ENCODE measurements around the gene CLPX. TPM values are rescaled to one million over a fixed set of nuclear protein-coding genes. Genes with fewer than 3 reads are reported as not detected.
"Not testable (repeated sequence)": the region's sequence is repeated elsewhere in the genome, so short reads cannot be mapped to it uniquely, and the experiment has no call there.

Gene CLPX
- total RNA-seq, 2 donors from 2014 or later: 41.8 to 62.0 TPM

DNA sequence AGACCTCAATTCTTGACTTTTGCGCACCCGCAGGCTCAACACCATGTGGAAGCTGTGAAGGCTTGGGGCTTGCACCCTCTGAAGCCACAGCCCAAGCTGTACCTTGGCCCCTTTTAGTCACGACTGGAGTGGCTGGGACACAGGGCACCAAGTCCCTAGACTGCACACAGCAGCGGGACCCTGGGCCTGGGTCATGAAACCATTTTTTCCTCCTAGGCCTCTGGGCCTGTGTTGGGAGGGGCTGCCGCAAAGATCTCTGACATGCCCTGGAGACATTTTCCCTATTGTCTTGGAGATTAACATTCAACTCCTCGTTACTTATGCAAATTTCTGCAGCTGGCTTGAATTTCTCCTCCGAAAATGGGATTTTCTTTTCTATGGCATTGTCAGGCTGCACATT is 48.1 kb downstream of the CLPX start:
- H3K9ac ChIP-seq (ENCODE audit: low read depth in 2 of 2, low read length in 2 of 2); H3K27ac ChIP-seq; H3K27me3 ChIP-seq; H3K9me3 ChIP-seq; DNase-seq; H3K36me3 ChIP-seq; intact Hi-C loops (cut with DNase I); H3K4me1 ChIP-seq; H3K4me3 ChIP-seq: not testable (repeated sequence)

DNA sequence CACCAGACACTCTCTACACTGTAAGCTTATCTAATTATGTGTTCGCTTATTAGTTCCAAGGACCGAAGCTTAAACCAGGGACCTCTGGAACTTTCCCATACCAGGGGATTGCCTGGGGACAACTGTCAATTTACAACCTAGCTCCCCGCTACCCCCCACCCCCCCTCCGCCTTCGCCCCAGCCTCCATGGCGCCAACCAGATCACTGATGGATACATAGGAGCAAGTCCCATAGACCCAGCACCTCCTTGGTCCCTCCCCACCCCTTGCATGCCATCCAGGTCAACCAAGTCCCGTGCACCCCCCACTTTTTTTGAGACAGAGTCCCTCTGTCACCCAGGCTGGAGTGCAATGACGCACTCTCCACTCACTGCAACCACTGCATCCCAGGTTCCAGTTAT is 50.6 kb downstream of the CLPX start:
- H3K9me3 ChIP-seq: no peaks in the 10 kb centered on the region
- no peak overlapping the region for H3K27ac ChIP-seq
- no peak overlapping the region for H3K9ac ChIP-seq (ENCODE audit: low read depth in 2 of 2, low read length in 2 of 2)
- no peak overlapping the region for H3K4me3 ChIP-seq
- TF ChIP-seq, protein P1, sequence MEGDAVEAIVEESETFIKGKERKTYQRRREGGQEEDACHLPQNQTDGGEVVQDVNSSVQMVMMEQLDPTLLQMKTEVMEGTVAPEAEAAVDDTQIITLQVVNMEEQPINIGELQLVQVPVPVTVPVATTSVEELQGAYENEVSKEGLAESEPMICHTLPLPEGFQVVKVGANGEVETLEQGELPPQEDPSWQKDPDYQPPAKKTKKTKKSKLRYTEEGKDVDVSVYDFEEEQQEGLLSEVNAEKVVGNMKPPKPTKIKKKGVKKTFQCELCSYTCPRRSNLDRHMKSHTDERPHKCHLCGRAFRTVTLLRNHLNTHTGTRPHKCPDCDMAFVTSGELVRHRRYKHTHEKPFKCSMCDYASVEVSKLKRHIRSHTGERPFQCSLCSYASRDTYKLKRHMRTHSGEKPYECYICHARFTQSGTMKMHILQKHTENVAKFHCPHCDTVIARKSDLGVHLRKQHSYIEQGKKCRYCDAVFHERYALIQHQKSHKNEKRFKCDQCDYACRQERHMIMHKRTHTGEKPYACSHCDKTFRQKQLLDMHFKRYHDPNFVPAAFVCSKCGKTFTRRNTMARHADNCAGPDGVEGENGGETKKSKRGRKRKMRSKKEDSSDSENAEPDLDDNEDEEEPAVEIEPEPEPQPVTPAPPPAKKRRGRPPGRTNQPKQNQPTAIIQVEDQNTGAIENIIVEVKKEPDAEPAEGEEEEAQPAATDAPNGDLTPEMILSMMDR (IDR thresholded peaks at IDR 0.05): no peak
- intact Hi-C loops (cut with DNase I): no loop called here
- DNase-seq: no peak
- no peaks in the 10 kb centered on the region for H3K36me3 ChIP-seq
- no peaks in the 10 kb centered on the region for H3K27me3 ChIP-seq
- H3K4me1 ChIP-seq: no peaks in the 10 kb centered on the region

DNA sequence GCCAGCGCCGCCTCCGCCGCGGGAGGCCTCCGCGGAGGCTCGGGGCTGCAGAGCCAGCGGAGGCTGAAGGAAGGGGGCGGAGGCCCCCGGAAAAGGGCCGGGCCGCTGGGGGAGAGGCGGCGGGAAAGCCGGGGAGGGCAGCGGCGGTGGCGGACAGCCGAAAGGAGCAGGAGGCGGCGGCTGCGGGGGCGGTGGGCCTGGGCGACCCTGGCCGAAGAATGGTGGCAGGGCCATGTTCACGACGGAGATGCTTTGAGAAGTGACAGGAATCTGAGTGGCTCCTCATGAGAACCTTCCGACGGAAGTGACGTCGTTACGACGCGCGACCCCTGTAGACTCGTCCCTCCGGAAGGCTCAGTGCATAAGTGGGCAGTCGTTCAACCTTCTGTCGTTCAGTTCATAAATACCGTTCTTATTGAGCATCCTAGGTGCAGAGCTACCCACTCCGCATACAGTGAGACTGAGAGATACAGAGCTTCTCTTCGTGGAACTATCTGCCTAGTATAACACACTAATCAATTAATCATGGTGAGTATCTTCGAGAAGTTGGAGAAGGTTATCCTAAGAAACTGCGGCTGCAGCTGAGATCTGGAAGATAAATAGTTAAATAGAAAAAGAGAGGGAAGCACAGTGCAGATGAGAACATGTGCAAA is 51.5 kb downstream of the CLPX start, which contains the start of gene PDCD7:
Gene PDCD7 (minus strand): TSS at position 261 of the 653 bp plus-strand sequence. CDS start 27 bp downstream, at position 234.
- Histone ChIP-seq H3K4me3 (peak within 1 kb of the TSS; percentile 83), H3K4me1 (no peaks in the 10 kb centered on the region), H3K36me3 (no peaks in the 10 kb centered on the region), H3K27me3 (no peaks in the 10 kb centered on the region), H3K9me3 (no peaks in the 10 kb centered on the region), H3K9ac (ENCODE audit: low read depth in 2 of 2, low read length in 2 of 2) (peak within 1 kb of the TSS; percentile 81 to 89), H3K27ac (peak within 1 kb of the TSS; percentile 83)
- TF ChIP-seq, protein P1 (IDR thresholded peaks at IDR 0.05): no peak
- DNase-seq: peak; percentile 91
- intact Hi-C loops (cut with DNase I): no loop called here

DNA sequence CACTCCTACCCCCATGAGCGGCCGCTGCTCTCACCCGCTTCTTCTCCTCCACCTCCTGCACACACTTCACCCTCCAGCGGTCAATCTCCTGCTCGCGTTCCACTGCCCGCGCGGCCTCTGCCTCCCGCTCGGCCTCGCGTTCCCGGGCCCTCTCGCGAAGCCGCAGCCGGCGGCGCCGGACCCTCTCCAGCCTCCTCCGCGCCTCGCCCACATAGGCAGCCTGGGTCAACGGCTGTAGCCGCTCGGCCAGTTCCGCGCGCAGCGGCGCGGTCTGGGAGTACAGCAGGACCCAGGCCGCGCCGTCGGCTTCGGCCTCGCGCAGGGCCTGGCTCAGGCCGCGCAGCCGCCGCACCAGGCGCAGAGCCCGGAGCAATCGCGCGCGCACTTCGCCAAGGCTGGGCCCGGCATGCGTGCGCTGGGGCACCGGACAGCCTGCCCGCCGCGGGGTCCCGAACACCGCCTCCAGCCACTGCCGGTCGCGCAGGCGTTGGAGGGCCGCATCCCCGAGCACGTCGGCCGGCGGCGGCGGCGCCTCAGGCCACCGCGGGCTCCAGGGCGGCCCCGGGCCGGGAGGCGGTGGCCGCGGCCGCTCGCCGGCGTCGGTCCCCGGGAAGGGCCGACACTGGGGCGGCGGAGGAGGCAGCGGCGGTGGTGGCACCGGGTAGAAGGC is 52.1 kb downstream of the CLPX start:
- Histone ChIP-seq H3K27me3 (no peaks in the 10 kb centered on the region), H3K4me3 (peak overlapping the region; percentile 83), H3K4me1 (no peaks in the 10 kb centered on the region), H3K9ac (ENCODE audit: low read depth in 2 of 2, low read length in 2 of 2) (peak overlapping the region; percentile 81 to 89), H3K9me3 (no peaks in the 10 kb centered on the region), H3K27ac (peak overlapping the region; percentile 83), H3K36me3 (peaks cover 4% of the 10 kb centered on the region)
- DNase-seq: peak; percentile 32
- TF ChIP-seq, protein P1 (IDR thresholded peaks at IDR 0.05): no peak
- intact Hi-C loops (cut with DNase I): no loop called here

DNA sequence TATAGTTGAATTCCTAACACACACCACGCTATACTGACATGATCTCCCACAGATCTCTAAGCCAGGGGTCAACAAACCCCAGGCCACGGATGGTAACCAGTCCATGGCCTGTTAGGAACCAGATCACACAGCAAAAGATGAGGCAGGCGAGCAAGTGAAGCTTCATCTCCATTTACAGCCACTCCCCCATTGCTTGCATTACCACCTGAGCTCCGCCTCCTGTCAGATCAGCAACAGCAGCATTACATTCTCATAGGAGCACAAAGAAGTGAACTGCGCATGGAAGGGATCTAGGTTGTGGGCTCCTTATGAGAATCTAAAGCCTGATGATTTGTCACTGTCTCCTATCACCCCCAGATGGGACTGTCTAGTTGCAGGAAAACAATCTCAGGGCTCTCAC is 54.2 kb downstream of the CLPX start:
- no peak overlapping the region for H3K4me3 ChIP-seq
- no peak overlapping the region for H3K27ac ChIP-seq
- no peaks in the 10 kb centered on the region for H3K4me1 ChIP-seq
- intact Hi-C loops (cut with DNase I): no loop called here
- TF ChIP-seq, protein P1 (IDR thresholded peaks at IDR 0.05): no peak
- H3K36me3 ChIP-seq: peaks cover 4% of the 10 kb centered on the region
- DNase-seq: no peak
- H3K9ac ChIP-seq (ENCODE audit: low read depth in 2 of 2, low read length in 2 of 2): no peak overlapping the region
- no peaks in the 10 kb centered on the region for H3K27me3 ChIP-seq
- H3K9me3 ChIP-seq: no peaks in the 10 kb centered on the region

DNA sequence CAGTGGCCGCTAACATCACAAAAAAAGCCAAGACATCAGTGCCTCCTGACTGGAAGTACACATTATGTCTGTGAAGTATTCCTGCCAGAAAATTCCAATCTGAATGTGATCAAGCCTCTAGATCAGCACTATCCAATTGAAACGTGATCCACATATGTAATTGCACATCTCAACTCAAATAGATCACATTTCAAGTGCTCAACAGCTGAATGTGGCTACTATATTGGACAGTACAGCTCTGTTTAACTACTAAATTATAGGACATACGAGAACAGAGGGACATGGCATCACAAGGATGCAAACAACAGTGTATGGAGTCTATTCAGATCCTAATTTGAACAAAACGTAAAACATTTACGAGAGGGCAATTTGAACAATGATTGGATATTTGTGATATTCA is 69.6 kb downstream of the CLPX start:
- Histone ChIP-seq H3K36me3 (peaks cover 22% of the 10 kb centered on the region), H3K4me1 (no peaks in the 10 kb centered on the region), H3K4me3 (no peak overlapping the region), H3K27me3 (no peaks in the 10 kb centered on the region), H3K27ac (no peak overlapping the region), H3K9me3 (no peaks in the 10 kb centered on the region), H3K9ac (ENCODE audit: low read depth in 2 of 2, low read length in 2 of 2) (no peak overlapping the region)
- TF ChIP-seq, protein P1 (IDR thresholded peaks at IDR 0.05): no peak
- no peak for DNase-seq
- intact Hi-C loops (cut with DNase I): no loop called here

Measured in colonic mucosa (tissue), 4 donors.